ENCODE measurements around the gene ANXA5. TPM values are rescaled to one million over a fixed set of nuclear protein-coding genes. Genes with fewer than 3 reads are reported as not detected.

Gene ANXA5
- 130 TPM for polyA plus RNA-seq (2013, experiment 1 of 2)
- 128 TPM for polyA plus RNA-seq (2013, experiment 2 of 2)

DNA sequence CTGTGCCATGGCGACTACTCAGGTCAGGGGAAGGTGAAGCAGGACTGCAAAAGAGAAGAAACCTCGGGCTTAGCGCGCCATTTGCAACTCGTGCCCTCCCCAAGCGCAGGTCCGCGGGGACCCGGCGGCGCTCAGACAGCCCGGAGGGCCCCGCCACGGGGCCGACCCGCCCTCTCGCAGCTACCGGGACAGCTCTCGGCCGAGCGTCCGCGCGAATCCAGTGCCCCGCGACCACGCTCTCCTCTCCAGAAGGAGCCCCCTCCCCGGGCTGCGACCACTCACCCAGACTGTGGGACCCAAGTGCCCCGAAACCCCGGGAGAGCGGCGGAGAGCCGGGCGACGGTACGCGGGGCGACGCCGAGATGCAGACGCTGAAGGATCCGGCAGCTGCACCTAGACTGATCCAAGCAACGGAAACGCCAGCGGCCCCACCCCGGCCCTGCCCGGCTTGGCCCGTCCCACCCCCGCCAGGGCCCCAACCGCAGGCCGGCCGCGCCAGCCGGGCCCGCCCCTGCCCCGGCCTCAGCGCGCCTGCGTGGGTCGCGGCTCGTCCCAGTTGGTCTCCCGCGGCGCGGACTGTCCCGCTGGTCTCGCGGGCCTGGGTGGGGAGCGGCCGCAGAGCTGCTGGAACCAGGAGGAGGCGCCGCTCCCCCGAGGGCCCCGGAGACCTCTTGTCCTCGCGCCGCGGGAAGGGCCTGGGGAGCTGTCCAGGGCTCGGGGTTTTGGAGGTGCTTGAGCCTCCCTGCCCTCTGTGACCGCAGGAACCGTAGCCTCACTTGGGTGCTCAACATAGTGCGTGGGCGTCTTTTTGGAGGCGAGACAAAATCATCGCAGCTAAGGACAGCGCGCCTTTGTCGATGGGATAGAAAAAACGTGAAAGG lies at the start of gene ANXA5:
Gene ANXA5, minus strand, starts transcription at position 400 of the 881 bp plus-strand sequence. Its CDS starts 391 bp downstream, at position 9.
- DNase-seq (ENCODE audit: low spot score), result peak; percentile 75
- H3K4ac ChIP-seq (ENCODE audit: low read length), result no peak within 1 kb of the TSS
- peaks cover 0 to under 1% of the 10 kb centered on the region in 2 donors for H3K9me3 ChIP-seq (replicated peaks in 1 of 2; ENCODE audit: control insufficient read depth in 2 of 2, insufficient read depth in 1 of 2, low read depth in 1 of 2, low read length in 2 of 2)
- no peak within 1 kb of the TSS for H3K14ac ChIP-seq (ENCODE audit: low read length)
- H3K79me1 ChIP-seq (ENCODE audit: low read depth, low read length), result no peaks in the 10 kb centered on the region
- H3K4me2 ChIP-seq (ENCODE audit: insufficient read depth, low read length, poor library complexity, severe bottlenecking), result peak within 1 kb of the TSS; percentile 61
- H2BK15ac ChIP-seq (ENCODE audit: low read length), result peak within 1 kb of the TSS; percentile 75
- H3K27ac ChIP-seq (replicated peaks; ENCODE audit: low read length), result peak within 1 kb of the TSS; percentile 57
- peaks cover 0 to 7% of the 10 kb centered on the region in 2 donors for H3K4me1 ChIP-seq (ENCODE audit: control insufficient read depth in 2 of 2, insufficient read depth in 1 of 2, low read depth in 1 of 2, low read length in 2 of 2)
- peak within 1 kb of the TSS; percentile 88 for H3K9ac ChIP-seq (ENCODE audit: low read depth, low read length, poor library complexity)
- peaks cover 0 to 27% of the 10 kb centered on the region in 2 donors for H3K36me3 ChIP-seq (replicated peaks in 1 of 2; ENCODE audit: control insufficient read depth in 2 of 2, insufficient read depth in 2 of 2, low read length in 2 of 2)
- H2AK5ac ChIP-seq (ENCODE audit: low read depth, low read length), result no peak within 1 kb of the TSS
- H3K4me3 ChIP-seq (ENCODE audit: low read length in 2 of 2), result peak within 1 kb of the TSS; percentile 92 to 96
- no peak within 1 kb of the TSS for H4K8ac ChIP-seq (ENCODE audit: low read depth, low read length)
- no CpG with 5 or more reads among the region's 91 CpGs for WGBS, 2 donors (ENCODE audit: extremely low coverage in 2 of 2, insufficient read length in 2 of 2, insufficient replicate concordance in 1 of 2)
- no peaks in the 10 kb centered on the region for H3K27me3 ChIP-seq (ENCODE audit: control insufficient read depth in 3 of 3, insufficient read depth in 3 of 3, low read depth in 1 of 3, low read length in 3 of 3)
- H3K23ac ChIP-seq (ENCODE audit: low read depth, low read length, poor library complexity), result peak within 1 kb of the TSS; percentile 80
- no peak within 1 kb of the TSS for H2BK5ac ChIP-seq (ENCODE audit: low read length)
- peak within 1 kb of the TSS; percentile 97 for H2AFZ ChIP-seq (ENCODE audit: low read length)
- H4K91ac ChIP-seq (ENCODE audit: low read depth, low read length, poor library complexity), result no peak within 1 kb of the TSS
- H2BK12ac ChIP-seq (ENCODE audit: low read length), result peak within 1 kb of the TSS; percentile 41
- H2BK120ac ChIP-seq (ENCODE audit: low read depth, low read length), result no peak within 1 kb of the TSS
- H3K18ac ChIP-seq (ENCODE audit: low read length), result peak within 1 kb of the TSS; percentile 95

DNA sequence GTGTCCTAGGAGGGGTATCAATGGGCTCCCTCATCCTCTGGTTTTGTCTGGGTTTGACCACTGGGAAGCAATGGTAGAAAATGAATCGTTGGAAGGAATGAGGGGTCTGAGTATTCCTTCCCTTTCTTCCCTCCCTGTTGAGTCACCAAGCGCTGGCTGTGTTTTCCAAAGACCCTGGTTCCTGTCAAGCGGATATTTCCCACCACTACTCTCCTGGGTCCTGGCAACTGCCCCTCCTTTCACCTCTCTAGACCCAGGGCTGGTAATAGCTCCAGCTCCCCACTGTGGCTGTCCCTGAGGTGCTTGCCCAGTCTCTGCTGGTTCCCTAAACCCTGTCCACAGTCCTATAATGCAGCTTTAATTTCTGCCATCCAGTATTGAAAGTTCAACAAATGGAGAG lies 46.0 kb upstream of the ANXA5 start:
- H2BK120ac ChIP-seq (ENCODE audit: low read depth, low read length), result no peak overlapping the region
- H2AFZ ChIP-seq (ENCODE audit: low read length), result no peak overlapping the region
- H3K27me3 ChIP-seq (ENCODE audit: control insufficient read depth in 3 of 3, insufficient read depth in 3 of 3, low read depth in 1 of 3, low read length in 3 of 3), result no peaks in the 10 kb centered on the region

DNA sequence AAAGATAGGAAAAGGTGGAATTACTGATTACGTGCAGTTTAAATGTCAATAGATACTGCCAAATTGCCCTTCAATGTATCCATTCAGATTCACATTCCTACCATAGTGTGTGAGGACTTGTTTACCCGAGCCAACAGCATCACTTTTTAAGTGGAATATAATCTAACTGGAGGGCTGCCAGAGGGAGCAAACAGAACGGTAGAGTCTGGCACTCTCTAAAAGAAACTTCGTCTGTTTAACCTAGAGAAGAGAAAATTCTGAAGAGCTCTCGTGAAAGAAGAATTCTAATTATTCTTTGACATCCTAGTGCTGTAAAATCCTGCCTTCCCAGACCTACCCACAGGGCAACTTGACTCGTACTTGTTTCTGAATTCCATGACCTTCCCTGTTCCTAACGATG lies 45.0 kb upstream of the ANXA5 start:
- H3K4me1 ChIP-seq (ENCODE audit: control insufficient read depth in 2 of 2, insufficient read depth in 1 of 2, low read depth in 1 of 2, low read length in 2 of 2), result peaks cover 0 to 3% of the 10 kb centered on the region in 2 donors
- WGBS, 2 donors (ENCODE audit: extremely low coverage in 2 of 2, insufficient read length in 2 of 2, insufficient replicate concordance in 1 of 2), result no CpG with 5 or more reads among the region's 7 CpGs
- no peak overlapping the region for H2AFZ ChIP-seq (ENCODE audit: low read length)
- H3K9me3 ChIP-seq (replicated peaks in 1 of 2; ENCODE audit: control insufficient read depth in 2 of 2, insufficient read depth in 1 of 2, low read depth in 1 of 2, low read length in 2 of 2), result no peaks in the 10 kb centered on the region
- no peak for DNase-seq (ENCODE audit: low spot score)
- H2BK15ac ChIP-seq (ENCODE audit: low read length), result no peak overlapping the region
- H3K18ac ChIP-seq (ENCODE audit: low read length), result no peak overlapping the region
- H3K14ac ChIP-seq (ENCODE audit: low read length), result no peak overlapping the region
- H2BK12ac ChIP-seq (ENCODE audit: low read length), result no peak overlapping the region
- H3K4me2 ChIP-seq (ENCODE audit: insufficient read depth, low read length, poor library complexity, severe bottlenecking), result no peak overlapping the region
- H3K36me3 ChIP-seq (replicated peaks in 1 of 2; ENCODE audit: control insufficient read depth in 2 of 2, insufficient read depth in 2 of 2, low read length in 2 of 2), result no peaks in the 10 kb centered on the region
- no peak overlapping the region for H2BK5ac ChIP-seq (ENCODE audit: low read length)
- H3K27ac ChIP-seq (replicated peaks; ENCODE audit: low read length), result no peak overlapping the region
- no peak overlapping the region for H2AK5ac ChIP-seq (ENCODE audit: low read depth, low read length)
- no peaks in the 10 kb centered on the region for H3K27me3 ChIP-seq (ENCODE audit: control insufficient read depth in 3 of 3, insufficient read depth in 3 of 3, low read depth in 1 of 3, low read length in 3 of 3)
- no peak overlapping the region for H3K23ac ChIP-seq (ENCODE audit: low read depth, low read length, poor library complexity)
- H4K8ac ChIP-seq (ENCODE audit: low read depth, low read length), result no peak overlapping the region
- H3K79me1 ChIP-seq (ENCODE audit: low read depth, low read length), result no peaks in the 10 kb centered on the region
- no peak overlapping the region for H3K4me3 ChIP-seq (ENCODE audit: low read length in 2 of 2)
- H4K91ac ChIP-seq (ENCODE audit: low read depth, low read length, poor library complexity), result no peak overlapping the region
- no peak overlapping the region for H3K4ac ChIP-seq (ENCODE audit: low read length)
- no peak overlapping the region for H2BK120ac ChIP-seq (ENCODE audit: low read depth, low read length)
- no peak overlapping the region for H3K9ac ChIP-seq (ENCODE audit: low read depth, low read length, poor library complexity)

More for the DNA sequence above, 46.0 kb upstream of the ANXA5 start:
- H2BK15ac ChIP-seq (ENCODE audit: low read length), result no peak overlapping the region
- H3K4me1 ChIP-seq (ENCODE audit: control insufficient read depth in 2 of 2, insufficient read depth in 1 of 2, low read depth in 1 of 2, low read length in 2 of 2), result peaks cover 0 to 5% of the 10 kb centered on the region in 2 donors
- no peak overlapping the region for H3K4me2 ChIP-seq (ENCODE audit: insufficient read depth, low read length, poor library complexity, severe bottlenecking)
- no peak overlapping the region for H4K91ac ChIP-seq (ENCODE audit: low read depth, low read length, poor library complexity)
- H3K18ac ChIP-seq (ENCODE audit: low read length), result no peak overlapping the region
- H3K9me3 ChIP-seq (replicated peaks in 1 of 2; ENCODE audit: control insufficient read depth in 2 of 2, insufficient read depth in 1 of 2, low read depth in 1 of 2, low read length in 2 of 2), result no peaks in the 10 kb centered on the region
- H3K79me1 ChIP-seq (ENCODE audit: low read depth, low read length), result no peaks in the 10 kb centered on the region
- no peak overlapping the region for H3K23ac ChIP-seq (ENCODE audit: low read depth, low read length, poor library complexity)
- no peak overlapping the region for H3K4me3 ChIP-seq (ENCODE audit: low read length in 2 of 2)
- H3K4ac ChIP-seq (ENCODE audit: low read length), result no peak overlapping the region
- H4K8ac ChIP-seq (ENCODE audit: low read depth, low read length), result no peak overlapping the region
- peaks cover 0 to 2% of the 10 kb centered on the region in 2 donors for H3K36me3 ChIP-seq (replicated peaks in 1 of 2; ENCODE audit: control insufficient read depth in 2 of 2, insufficient read depth in 2 of 2, low read length in 2 of 2)
- H3K27ac ChIP-seq (replicated peaks; ENCODE audit: low read length), result no peak overlapping the region
- no peak overlapping the region for H2BK5ac ChIP-seq (ENCODE audit: low read length)
- H2BK12ac ChIP-seq (ENCODE audit: low read length), result no peak overlapping the region
- no CpG with 5 or more reads among the region's 3 CpGs for WGBS, 2 donors (ENCODE audit: extremely low coverage in 2 of 2, insufficient read length in 2 of 2, insufficient replicate concordance in 1 of 2)
- no peak for DNase-seq (ENCODE audit: low spot score)
- no peak overlapping the region for H3K9ac ChIP-seq (ENCODE audit: low read depth, low read length, poor library complexity)
- no peak overlapping the region for H2AK5ac ChIP-seq (ENCODE audit: low read depth, low read length)
- no peak overlapping the region for H3K14ac ChIP-seq (ENCODE audit: low read length)

DNA sequence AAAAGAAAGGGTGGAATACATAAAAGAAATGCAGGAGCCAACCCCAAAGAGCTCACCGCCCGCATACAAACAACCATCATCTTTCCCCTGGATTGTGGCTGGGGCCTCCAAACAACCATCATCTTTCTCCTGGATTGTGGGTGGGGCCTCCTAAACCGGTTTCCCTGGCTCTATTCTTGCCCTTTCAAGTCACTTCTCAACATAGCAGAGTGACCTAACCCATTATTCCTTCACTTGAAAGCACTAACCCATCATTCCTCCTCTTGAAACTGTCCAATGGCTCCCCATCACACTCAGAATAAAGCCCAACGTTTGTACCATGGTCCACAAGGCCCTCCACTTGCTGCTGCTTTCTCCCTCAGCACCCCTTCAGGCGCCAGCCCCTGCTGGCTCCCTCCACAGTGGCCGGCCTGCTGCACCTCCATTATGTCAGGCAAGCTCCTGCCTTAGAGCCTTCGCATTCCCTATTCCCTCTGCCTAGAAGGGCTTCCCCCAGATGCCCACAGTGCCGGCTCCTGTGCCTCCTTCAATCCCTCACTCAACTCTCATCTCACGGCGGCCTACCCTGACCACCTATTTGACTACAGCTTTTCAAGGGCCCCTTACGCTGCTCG lies 44.1 kb upstream of the ANXA5 start:
- Histone ChIP-seq H3K14ac (ENCODE audit: low read length) (no peak overlapping the region), H3K9ac (ENCODE audit: low read depth, low read length, poor library complexity) (no peak overlapping the region), H2BK12ac (ENCODE audit: low read length) (no peak overlapping the region), H3K4me2 (ENCODE audit: insufficient read depth, low read length, poor library complexity, severe bottlenecking) (no peak overlapping the region), H3K4me1 (ENCODE audit: control insufficient read depth in 2 of 2, insufficient read depth in 1 of 2, low read depth in 1 of 2, low read length in 2 of 2) (peaks cover 0 to 3% of the 10 kb centered on the region in 2 donors), H3K23ac (ENCODE audit: low read depth, low read length, poor library complexity) (no peak overlapping the region), H2AK5ac (ENCODE audit: low read depth, low read length) (no peak overlapping the region), H3K36me3 (replicated peaks in 1 of 2; ENCODE audit: control insufficient read depth in 2 of 2, insufficient read depth in 2 of 2, low read length in 2 of 2) (no peaks in the 10 kb centered on the region), H3K27me3 (ENCODE audit: control insufficient read depth in 3 of 3, insufficient read depth in 3 of 3, low read depth in 1 of 3, low read length in 3 of 3) (no peaks in the 10 kb centered on the region), H3K79me1 (ENCODE audit: low read depth, low read length) (no peaks in the 10 kb centered on the region), H2BK5ac (ENCODE audit: low read length) (no peak overlapping the region), H3K18ac (ENCODE audit: low read length) (peak overlapping the region; percentile 5), H3K4me3 (ENCODE audit: low read length in 2 of 2) (no peak overlapping the region), H4K8ac (ENCODE audit: low read depth, low read length) (no peak overlapping the region), H4K91ac (ENCODE audit: low read depth, low read length, poor library complexity) (no peak overlapping the region), H2BK120ac (ENCODE audit: low read depth, low read length) (no peak overlapping the region), H2AFZ (ENCODE audit: low read length) (peak overlapping the region; percentile 36), H2BK15ac (ENCODE audit: low read length) (no peak overlapping the region), H3K9me3 (replicated peaks in 1 of 2; ENCODE audit: control insufficient read depth in 2 of 2, insufficient read depth in 1 of 2, low read depth in 1 of 2, low read length in 2 of 2) (no peaks in the 10 kb centered on the region), H3K27ac (replicated peaks; ENCODE audit: low read length) (no peak overlapping the region), H3K4ac (ENCODE audit: low read length) (no peak overlapping the region)
- no CpG with 5 or more reads among the region's 12 CpGs for WGBS, 2 donors (ENCODE audit: extremely low coverage in 2 of 2, insufficient read length in 2 of 2, insufficient replicate concordance in 1 of 2)
- DNase-seq (ENCODE audit: low spot score), result no peak

Measured in neuronal stem cell (in vitro differentiated cells).